ENCODE data around the gene HSDL2.

HSDL2 gene

DNA sequence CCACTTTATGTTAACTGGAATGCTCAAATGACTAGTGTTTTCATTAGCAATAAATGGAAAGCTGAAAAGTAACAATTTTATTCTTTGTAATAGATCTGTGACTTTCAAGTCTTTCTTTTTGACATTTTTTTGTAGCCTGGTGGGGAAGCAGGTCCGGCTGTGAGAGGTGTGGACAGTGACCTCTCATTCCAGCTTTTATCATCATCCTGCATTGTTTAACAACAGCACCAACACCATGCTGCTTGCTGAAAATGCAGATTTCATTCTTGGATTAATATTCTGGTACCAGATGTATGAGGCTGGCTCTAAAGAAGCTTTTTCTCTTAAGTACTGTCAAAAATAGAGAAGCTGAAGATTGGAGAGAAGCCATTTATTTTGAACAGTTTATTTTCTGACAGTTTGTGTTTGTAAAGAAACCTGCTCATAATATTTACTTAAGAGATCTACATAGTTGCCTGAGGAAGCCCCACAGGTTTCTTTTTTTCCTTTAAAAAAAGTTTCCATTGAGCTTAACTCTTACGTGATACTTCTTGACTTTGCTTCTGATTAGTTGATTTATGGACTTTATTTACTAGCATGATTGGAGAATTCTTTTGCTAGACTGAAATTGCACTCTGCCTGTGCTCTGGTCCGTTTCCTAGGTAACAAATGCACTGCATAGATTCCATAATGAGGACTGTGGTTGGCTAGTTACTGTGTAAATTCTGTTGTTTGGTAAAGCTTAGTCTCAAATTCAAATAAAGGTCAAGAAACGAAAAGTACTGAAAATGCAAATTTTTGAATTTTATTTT is 110.2 kb downstream of the HSDL2 start:
- WGBS (ENCODE audit: insufficient coverage) = 100% methylated on average over 1 of the region's 4 CpGs

DNA sequence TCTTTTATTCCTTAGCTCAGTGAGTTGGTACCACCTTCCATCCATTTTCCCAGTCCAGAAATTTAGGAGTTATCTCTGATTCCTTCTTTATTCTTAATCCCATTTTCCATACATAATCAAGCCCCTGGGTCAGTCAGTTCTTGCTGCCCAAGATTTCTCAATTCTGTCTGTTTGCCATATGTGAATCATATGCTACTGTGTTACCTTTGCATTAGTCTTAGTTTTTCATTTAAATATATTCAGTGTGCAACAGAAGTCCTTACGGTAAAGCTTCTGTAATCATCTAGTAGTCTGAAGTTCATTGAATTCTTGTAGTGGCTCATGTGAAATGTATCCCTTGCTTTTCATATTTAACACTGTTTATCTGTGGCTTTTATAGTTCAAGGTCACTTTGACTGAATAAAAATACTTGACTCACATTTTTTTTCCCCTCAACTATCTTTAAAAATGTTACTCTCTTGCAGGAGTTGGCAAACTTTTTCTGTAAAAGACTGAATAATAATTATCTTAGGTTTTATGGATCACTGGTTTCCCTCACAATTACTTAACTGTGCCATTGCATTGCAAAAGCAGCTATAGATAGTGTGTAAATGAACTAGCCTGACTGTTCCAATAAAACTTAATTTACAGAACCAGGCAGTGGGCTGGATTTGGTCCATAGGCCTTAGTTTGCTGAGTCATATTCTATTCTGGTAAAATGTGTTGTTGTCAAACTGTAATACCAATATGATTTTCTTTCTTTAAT is 113.7 kb downstream of the HSDL2 start:
- WGBS (ENCODE audit: insufficient coverage) = no CpG with 5 or more reads among the region's 1 CpG
- ChIA-PET CTCF (no interaction called here), POLR2A (no interaction called here)
- no peak overlapping the region for H3K4me3 ChIP-seq (ENCODE audit: control insufficient read depth in 1 of 7, extremely low read depth in 1 of 7, insufficient read depth in 4 of 7, low read depth in 2 of 7, low read length in 6 of 7)
- DNase-seq = no peak
- H3K27me3 ChIP-seq (replicated peaks in 2 of 5; ENCODE audit: control insufficient read depth in 4 of 5, insufficient read depth in 5 of 5, low read length in 4 of 5) = peaks cover 0 to 2% (median 0%) of the 10 kb centered on the region in 5 experiments
- H3K36me3 ChIP-seq (ENCODE audit: control insufficient read depth in 4 of 4, insufficient read depth in 4 of 4, low read length in 3 of 4) = peaks cover 6 to 26% (median 14%) of the 10 kb centered on the region in 4 experiments
- peaks cover 4 to 33% (median 11%) of the 10 kb centered on the region in 5 experiments for H3K9me3 ChIP-seq (ENCODE audit: control extremely low read depth in 1 of 5, control insufficient read depth in 4 of 5, insufficient read depth in 2 of 5, low read depth in 1 of 5, low read length in 4 of 5)
- H3K4me1 ChIP-seq (ENCODE audit: control extremely low read depth in 1 of 4, control insufficient read depth in 4 of 4, insufficient read depth in 4 of 4, low read length in 3 of 4) = peaks cover 0 to 16% (median 0%) of the 10 kb centered on the region in 4 experiments
- no peak overlapping the region for H3K27ac ChIP-seq (ENCODE audit: insufficient read depth in 1 of 2, low read depth in 1 of 2, low read length in 2 of 2, poor library complexity in 1 of 2, severe bottlenecking in 2 of 2)

More for the DNA sequence above, 110.2 kb downstream of the HSDL2 start:
- ChIA-PET CTCF (interaction anchor here (1.2 kb wide), 1 partner anchor 396 kb away, joined by 4 read pairs; no protein-coding TSS in a partner anchor), POLR2A (no interaction called here)
- DNase-seq = no peak
- Histone ChIP-seq H3K36me3 (ENCODE audit: control insufficient read depth in 4 of 4, insufficient read depth in 4 of 4, low read length in 3 of 4) (peaks cover 5 to 25% (median 12%) of the 10 kb centered on the region in 4 experiments), H3K27ac (ENCODE audit: insufficient read depth in 1 of 2, low read depth in 1 of 2, low read length in 2 of 2, poor library complexity in 1 of 2, severe bottlenecking in 2 of 2) (no peak overlapping the region), H3K27me3 (replicated peaks in 2 of 5; ENCODE audit: control insufficient read depth in 4 of 5, insufficient read depth in 5 of 5, low read length in 4 of 5) (peaks cover 0 to 5% (median 0%) of the 10 kb centered on the region in 5 experiments), H3K9me3 (ENCODE audit: control extremely low read depth in 1 of 5, control insufficient read depth in 4 of 5, insufficient read depth in 2 of 5, low read depth in 1 of 5, low read length in 4 of 5) (peaks cover 4 to 22% (median 11%) of the 10 kb centered on the region in 5 experiments), H3K4me3 (ENCODE audit: control insufficient read depth in 1 of 7, extremely low read depth in 1 of 7, insufficient read depth in 4 of 7, low read depth in 2 of 7, low read length in 6 of 7) (no peak overlapping the region), H3K4me1 (ENCODE audit: control extremely low read depth in 1 of 4, control insufficient read depth in 4 of 4, insufficient read depth in 4 of 4, low read length in 3 of 4) (peaks cover 6 to 36% (median 13%) of the 10 kb centered on the region in 4 experiments)

DNA sequence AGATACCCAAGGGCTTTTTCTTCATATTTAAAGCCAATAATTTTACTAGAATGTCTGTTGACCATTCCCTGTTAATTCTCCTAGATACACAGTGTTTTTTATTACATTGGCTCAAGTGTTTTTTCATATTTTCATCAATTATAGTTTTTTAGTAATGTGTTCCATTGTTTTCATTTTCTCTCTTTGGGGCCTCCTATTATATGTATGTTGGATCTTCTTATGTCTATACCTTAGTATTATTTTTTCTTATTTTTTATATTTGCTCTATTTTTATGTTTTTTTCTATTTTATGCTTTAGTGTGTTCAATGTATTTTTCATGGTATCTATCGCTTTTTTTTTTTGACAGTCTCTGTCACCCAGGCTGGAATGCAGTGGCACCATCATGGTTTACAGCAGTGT is 114.2 kb downstream of the HSDL2 start:
- peaks cover 4 to 33% (median 11%) of the 10 kb centered on the region in 5 experiments for H3K9me3 ChIP-seq (ENCODE audit: control extremely low read depth in 1 of 5, control insufficient read depth in 4 of 5, insufficient read depth in 2 of 5, low read depth in 1 of 5, low read length in 4 of 5)
- H3K27ac ChIP-seq (ENCODE audit: insufficient read depth in 1 of 2, low read depth in 1 of 2, low read length in 2 of 2, poor library complexity in 1 of 2, severe bottlenecking in 2 of 2) = no peak overlapping the region
- H3K4me1 ChIP-seq (ENCODE audit: control extremely low read depth in 1 of 4, control insufficient read depth in 4 of 4, insufficient read depth in 4 of 4, low read length in 3 of 4) = peaks cover 0 to 10% (median 0%) of the 10 kb centered on the region in 4 experiments
- 100% methylated on average over 1 of the region's 1 CpG for WGBS (ENCODE audit: insufficient coverage)
- peaks cover 6 to 26% (median 14%) of the 10 kb centered on the region in 4 experiments for H3K36me3 ChIP-seq (ENCODE audit: control insufficient read depth in 4 of 4, insufficient read depth in 4 of 4, low read length in 3 of 4)
- H3K27me3 ChIP-seq (replicated peaks in 2 of 5; ENCODE audit: control insufficient read depth in 4 of 5, insufficient read depth in 5 of 5, low read length in 4 of 5) = peaks cover 0 to 2% (median 0%) of the 10 kb centered on the region in 5 experiments
- CTCF ChIA-PET = no interaction called here
- POLR2A ChIA-PET = no interaction called here
- DNase-seq = peak in 2 of 3 donors; percentile 9 to 28
- no peak overlapping the region for H3K4me3 ChIP-seq (ENCODE audit: control insufficient read depth in 1 of 7, extremely low read depth in 1 of 7, insufficient read depth in 4 of 7, low read depth in 2 of 7, low read length in 6 of 7)

DNA sequence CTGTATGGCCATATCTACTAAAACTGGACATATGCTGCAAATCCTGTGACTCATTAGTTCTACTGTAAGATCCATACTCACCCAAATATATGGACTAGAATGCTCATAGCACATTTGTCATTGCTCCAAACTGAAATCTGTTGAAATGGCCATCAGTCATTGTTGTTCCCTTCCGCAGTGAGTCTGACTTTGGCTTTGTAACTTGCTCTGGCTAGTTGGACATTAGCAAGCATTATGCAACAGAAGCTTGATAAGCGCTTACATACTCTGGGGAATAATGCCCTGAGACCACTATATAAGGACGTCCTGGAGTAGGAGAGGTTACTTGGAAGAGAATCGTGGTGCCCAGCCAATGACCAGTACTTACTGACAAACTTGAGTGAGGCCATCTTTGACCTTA is 115.7 kb downstream of the HSDL2 start:
- DNase-seq = no peak
- Histone ChIP-seq H3K4me1 (ENCODE audit: control extremely low read depth in 1 of 4, control insufficient read depth in 4 of 4, insufficient read depth in 4 of 4, low read length in 3 of 4) (peaks cover 0 to 2% (median 0%) of the 10 kb centered on the region in 4 experiments), H3K27me3 (replicated peaks in 2 of 5; ENCODE audit: control insufficient read depth in 4 of 5, insufficient read depth in 5 of 5, low read length in 4 of 5) (no peaks in the 10 kb centered on the region), H3K9me3 (ENCODE audit: control extremely low read depth in 1 of 5, control insufficient read depth in 4 of 5, insufficient read depth in 2 of 5, low read depth in 1 of 5, low read length in 4 of 5) (peaks cover 4 to 33% (median 11%) of the 10 kb centered on the region in 5 experiments), H3K36me3 (ENCODE audit: control insufficient read depth in 4 of 4, insufficient read depth in 4 of 4, low read length in 3 of 4) (peaks cover 6 to 26% (median 14%) of the 10 kb centered on the region in 4 experiments), H3K27ac (ENCODE audit: insufficient read depth in 1 of 2, low read depth in 1 of 2, low read length in 2 of 2, poor library complexity in 1 of 2, severe bottlenecking in 2 of 2) (no peak overlapping the region), H3K4me3 (ENCODE audit: control insufficient read depth in 1 of 7, extremely low read depth in 1 of 7, insufficient read depth in 4 of 7, low read depth in 2 of 7, low read length in 6 of 7) (no peak overlapping the region)
- ChIA-PET POLR2A (no interaction called here), CTCF (interaction anchor here (1.4 to 1.6 kb wide), 2 partner anchors 13 to 51 kb away, joined by 3 read pairs; no protein-coding TSS in a partner anchor)
- WGBS (ENCODE audit: insufficient coverage) = 100% methylated on average over 4 of the region's 4 CpGs

DNA sequence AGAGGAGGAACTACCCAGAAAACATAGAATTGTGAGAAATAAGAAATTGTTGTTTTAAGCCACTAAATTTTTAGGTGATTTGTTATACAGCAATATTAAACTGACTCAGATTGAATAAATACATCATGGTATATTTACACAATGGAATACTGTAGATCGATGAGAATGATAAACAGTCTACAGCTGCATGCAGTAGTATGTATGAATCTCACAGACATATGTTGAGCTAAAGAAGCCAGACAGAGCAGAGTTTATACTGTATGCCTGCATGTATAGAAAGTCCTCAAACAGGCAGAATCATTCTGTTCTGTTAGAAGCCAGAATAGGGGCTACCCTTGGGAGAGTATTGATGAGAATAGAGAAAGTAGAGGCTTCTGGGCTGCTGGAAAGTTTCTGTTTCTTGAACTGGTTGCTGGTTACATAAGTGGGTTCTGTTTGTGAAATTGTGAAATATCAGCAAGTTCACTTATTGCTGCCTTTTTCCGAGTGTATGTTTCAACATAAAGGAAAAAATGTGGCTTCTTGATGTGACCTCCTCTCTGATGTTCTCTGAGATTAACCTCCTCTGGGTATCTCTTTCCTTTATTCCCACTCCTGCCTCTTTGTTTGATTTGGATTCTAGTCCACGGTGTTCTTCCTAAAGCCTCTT is 116.3 kb downstream of the HSDL2 start:
- peaks cover 4 to 33% (median 11%) of the 10 kb centered on the region in 5 experiments for H3K9me3 ChIP-seq (ENCODE audit: control extremely low read depth in 1 of 5, control insufficient read depth in 4 of 5, insufficient read depth in 2 of 5, low read depth in 1 of 5, low read length in 4 of 5)
- WGBS (ENCODE audit: insufficient coverage) = 92% methylated on average over 2 of the region's 3 CpGs
- no peak for DNase-seq
- peaks cover 0 to 2% (median 0%) of the 10 kb centered on the region in 4 experiments for H3K4me1 ChIP-seq (ENCODE audit: control extremely low read depth in 1 of 4, control insufficient read depth in 4 of 4, insufficient read depth in 4 of 4, low read length in 3 of 4)
- H3K27me3 ChIP-seq (replicated peaks in 2 of 5; ENCODE audit: control insufficient read depth in 4 of 5, insufficient read depth in 5 of 5, low read length in 4 of 5) = no peaks in the 10 kb centered on the region
- POLR2A ChIA-PET = no interaction called here
- H3K27ac ChIP-seq (ENCODE audit: insufficient read depth in 1 of 2, low read depth in 1 of 2, low read length in 2 of 2, poor library complexity in 1 of 2, severe bottlenecking in 2 of 2) = no peak overlapping the region
- peaks cover 6 to 25% (median 15%) of the 10 kb centered on the region in 4 experiments for H3K36me3 ChIP-seq (ENCODE audit: control insufficient read depth in 4 of 4, insufficient read depth in 4 of 4, low read length in 3 of 4)
- H3K4me3 ChIP-seq (ENCODE audit: control insufficient read depth in 1 of 7, extremely low read depth in 1 of 7, insufficient read depth in 4 of 7, low read depth in 2 of 7, low read length in 6 of 7) = no peak overlapping the region
- CTCF ChIA-PET = interaction anchor here (1.4 to 1.6 kb wide), 2 partner anchors 12 to 51 kb away, joined by 3 read pairs; no protein-coding TSS in a partner anchor

DNA sequence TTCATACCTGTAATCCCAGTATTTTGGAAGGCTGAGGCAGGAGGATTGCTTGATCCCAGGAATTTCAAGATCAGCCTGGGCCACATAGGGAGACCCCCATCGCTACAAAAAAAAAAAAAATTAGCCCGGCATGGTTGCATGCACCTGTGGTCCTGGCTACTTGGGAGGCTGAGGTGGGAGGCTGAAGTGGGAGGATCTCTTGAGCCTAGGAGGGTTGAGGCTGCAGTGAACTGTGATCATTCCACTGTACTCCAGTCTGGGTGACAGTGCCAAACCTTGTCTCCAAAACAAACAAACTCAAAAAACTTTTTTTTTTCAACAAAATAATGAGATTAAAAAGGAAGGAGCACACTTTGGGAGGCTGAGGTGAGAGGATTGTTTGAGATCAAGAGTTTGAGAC is 120.9 kb downstream of the HSDL2 start:
- CTCF ChIA-PET = no interaction called here
- no CpG with 5 or more reads among the region's 2 CpGs for WGBS (ENCODE audit: insufficient coverage)
- POLR2A ChIA-PET = no interaction called here

More for the DNA sequence above, 120.9 kb downstream of the HSDL2 start:
- H3K36me3 ChIP-seq (ENCODE audit: control insufficient read depth in 4 of 4, insufficient read depth in 4 of 4, low read length in 3 of 4) = peaks cover 0 to 6% (median under 1%) of the 10 kb centered on the region in 4 experiments
- no peak overlapping the region for H3K27ac ChIP-seq (ENCODE audit: insufficient read depth in 1 of 2, low read depth in 1 of 2, low read length in 2 of 2, poor library complexity in 1 of 2, severe bottlenecking in 2 of 2)
- H3K4me3 ChIP-seq (ENCODE audit: control insufficient read depth in 1 of 7, extremely low read depth in 1 of 7, insufficient read depth in 4 of 7, low read depth in 2 of 7, low read length in 6 of 7) = no peak overlapping the region
- no peaks in the 10 kb centered on the region for H3K27me3 ChIP-seq (replicated peaks in 2 of 5; ENCODE audit: control insufficient read depth in 4 of 5, insufficient read depth in 5 of 5, low read length in 4 of 5)
- no peak for DNase-seq
- peaks cover 0 to 4% (median 0%) of the 10 kb centered on the region in 5 experiments for H3K9me3 ChIP-seq (ENCODE audit: control extremely low read depth in 1 of 5, control insufficient read depth in 4 of 5, insufficient read depth in 2 of 5, low read depth in 1 of 5, low read length in 4 of 5)
- no peaks in the 10 kb centered on the region for H3K4me1 ChIP-seq (ENCODE audit: control extremely low read depth in 1 of 4, control insufficient read depth in 4 of 4, insufficient read depth in 4 of 4, low read length in 3 of 4)

All from common myeloid progenitor, CD34-positive (primary cell).